HG03103 (cell line): ENCODE measurements around the gene DOCK10.
A peak's percentile ranks its signal among the peaks of the same experiment; 100 is the strongest.

ENCODE experiments used
- ATAC-seq: cut with Tn5 transposase; IDR thresholded peaks from one replicate; pipeline ENCODE4 v1.9.1; 2021; ENCODE audit warnings: low read depth; ENCODE audit not compliant: unreplicated experiment

Gene DOCK10

DNA sequence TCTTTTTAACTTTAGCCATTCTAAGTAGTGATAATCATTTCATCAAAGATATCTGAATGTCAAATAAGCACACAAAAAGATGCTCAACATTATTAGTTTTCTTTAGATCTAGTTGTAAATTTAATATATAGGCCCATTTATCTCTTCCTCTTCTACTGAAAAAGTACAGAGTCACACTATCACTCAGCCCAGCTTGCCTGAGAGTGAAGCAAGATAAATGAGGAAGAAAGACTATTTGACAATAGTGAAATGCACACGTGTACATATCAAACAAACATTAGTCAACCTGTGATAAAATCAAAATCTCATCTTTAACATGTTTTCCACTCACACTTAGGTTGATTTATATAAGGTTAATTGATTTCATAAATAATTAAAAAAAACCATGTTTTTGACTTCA lies 242.6 kb downstream of the DOCK10 start:
- ATAC-seq, result no peak

DNA sequence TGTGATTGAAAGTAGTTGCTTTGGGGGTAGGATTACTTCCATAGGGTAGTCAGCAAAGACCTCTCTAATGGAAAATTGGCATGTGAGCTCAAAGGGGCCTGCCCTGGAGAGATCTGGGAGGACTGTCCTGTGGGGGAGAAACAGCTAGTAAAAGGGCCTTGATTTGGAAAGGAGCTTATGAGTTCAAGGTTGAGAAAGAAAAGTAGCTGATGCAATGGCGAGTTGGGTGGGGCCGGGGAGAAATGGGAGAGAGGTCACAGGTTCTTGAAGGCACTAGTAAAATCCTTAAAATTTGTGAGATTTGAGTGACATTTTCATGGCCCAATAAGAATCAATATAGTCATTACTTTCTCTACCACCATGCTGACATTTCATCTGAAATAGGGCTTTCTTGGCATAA lies 244.1 kb downstream of the DOCK10 start:
- no peak for ATAC-seq

DNA sequence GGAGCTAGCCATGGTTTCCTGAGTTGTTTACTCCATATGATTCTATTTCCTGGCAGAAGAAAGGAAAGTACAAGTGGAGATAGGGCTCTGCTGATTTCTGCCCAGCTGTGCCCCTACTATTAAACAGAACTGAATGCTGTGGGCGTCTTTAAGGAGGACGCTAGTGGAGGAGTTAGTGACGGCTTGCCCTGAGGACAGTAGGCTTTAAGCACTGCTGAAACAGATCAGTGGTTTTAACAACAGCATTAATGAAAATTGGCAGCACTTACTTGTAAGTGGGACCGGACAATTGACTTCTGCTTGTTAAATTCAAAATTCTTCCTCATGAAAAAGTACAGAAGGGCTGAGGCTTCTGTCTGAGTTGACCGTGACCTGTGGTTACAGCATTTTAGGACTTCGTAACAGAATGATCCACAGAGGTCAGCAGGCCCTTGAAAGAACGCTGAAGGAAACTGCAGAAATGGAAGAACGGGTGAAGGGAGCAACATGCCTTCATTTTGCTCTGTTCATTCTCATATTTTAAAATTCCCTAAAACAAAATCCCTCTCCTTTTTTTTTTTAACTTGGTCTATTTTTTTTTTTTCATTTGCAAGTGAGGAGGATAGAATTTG lies 245.5 kb downstream of the DOCK10 start:
- no peak for ATAC-seq

DNA sequence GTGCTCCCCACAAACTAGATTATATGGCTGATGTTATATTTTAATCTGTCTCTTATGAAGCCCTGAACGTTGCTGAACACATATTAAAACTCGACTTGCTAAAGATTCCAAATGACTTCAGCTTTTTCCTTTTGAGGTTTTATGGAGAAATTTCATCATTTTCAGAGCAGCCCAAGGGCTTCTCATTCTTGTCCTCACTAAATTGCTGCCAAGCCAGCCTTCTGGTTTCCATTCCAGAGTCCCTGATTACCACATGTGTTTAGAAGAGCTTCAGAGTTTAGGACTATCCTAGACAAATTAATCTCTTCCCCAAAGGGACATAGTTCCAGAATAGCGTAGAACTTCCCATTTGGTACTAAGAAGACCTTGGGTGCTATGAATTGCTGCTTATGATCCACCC lies 248.3 kb downstream of the DOCK10 start:
- no peak for ATAC-seq

DNA sequence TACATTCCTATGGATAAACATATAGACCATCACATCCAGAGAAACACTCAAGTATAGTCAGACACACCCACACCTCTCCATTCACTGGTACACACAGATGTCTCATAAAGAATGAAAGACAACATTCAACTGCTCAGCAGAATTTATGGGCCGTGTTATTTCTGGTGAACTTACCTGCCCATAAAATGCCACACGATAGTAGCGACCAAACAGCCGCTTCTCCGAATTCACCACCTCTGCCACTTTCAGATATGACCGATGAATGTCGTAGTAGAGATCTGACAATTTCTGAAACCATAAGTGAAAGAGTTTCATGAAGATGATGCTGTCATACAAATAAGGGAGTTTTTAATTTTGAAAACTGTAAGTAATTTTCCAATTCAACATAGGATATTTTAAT lies 255.4 kb downstream of the DOCK10 start:
- ATAC-seq, result no peak

DNA sequence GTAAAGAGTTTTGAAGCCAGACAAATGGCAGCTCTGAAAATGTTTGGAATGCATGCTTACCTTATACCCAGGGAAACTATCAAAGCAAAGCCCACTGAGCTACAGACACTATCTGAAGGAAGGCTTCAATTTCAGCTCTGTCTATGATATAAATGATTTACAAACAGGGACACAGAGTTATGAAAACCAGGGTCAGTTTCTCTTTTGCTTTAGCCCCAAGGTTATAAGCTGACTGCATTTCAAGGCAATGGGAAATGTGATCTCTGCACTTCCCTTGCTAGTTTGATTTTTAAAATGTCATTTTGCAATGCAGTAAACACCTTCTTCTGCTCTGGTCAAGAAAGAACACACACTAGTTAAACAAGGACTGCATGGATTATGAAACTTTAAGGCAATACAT lies 260.9 kb downstream of the DOCK10 start:
- ATAC-seq, result no peak

DNA sequence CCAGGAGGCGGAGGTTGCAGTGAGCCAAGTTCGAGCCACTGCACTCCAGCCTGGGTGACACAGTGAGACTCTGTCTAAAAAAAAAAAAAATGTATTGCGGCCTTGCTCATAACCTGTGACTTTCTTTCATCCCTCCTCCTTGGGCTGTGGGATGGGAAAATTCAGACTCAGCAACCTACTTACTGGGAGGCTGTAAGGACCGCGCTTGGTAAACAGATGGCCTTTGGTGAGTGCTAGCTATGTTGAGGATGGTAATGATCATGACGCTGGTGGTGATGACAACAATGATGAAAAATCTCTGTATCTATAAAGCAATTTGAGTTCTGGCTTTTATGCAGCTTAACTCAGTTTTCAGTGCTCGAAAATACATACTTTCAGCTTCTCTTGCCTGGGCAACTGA lies 261.4 kb downstream of the DOCK10 start:
- ATAC-seq, result no peak

DNA sequence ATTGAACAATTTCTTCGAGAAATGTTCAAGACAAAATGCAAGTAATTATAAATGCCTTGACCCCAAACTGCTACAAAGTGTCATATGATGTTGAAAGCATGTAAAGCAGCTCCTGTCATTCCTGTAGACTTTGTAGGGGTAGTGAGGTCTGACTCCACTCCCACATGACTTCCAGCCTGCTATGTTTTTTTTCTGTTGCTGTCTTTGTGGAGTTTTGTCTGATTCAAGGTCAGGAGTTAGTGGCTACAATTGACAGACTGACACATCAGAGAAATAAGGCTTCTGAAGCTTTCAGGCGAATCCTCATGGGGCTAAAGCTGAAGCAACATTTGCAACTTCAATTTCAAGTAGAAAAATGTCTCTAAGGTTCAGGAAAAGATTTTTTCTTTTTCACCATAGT lies 262.2 kb downstream of the DOCK10 start:
- ATAC-seq, result no peak

DNA sequence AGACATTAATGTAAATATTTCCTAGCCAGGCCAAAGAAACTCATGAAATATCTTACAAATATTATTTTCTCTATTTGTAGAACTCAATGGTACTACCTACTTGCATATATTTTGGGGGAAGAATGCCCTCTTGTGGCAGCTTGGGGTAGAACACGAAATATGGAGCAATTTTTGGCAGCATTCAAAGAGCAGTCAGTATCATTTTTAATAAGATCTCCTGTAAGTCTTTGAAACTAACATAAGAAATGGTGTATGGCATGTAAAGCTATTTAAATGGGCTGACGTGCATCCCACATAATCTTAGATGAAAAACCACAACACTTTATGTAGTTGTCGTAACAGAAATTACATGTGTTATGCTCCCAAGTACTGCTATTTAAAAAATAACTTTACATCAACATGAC lies 263.8 kb downstream of the DOCK10 start:
- peak; percentile 64 for ATAC-seq

DNA sequence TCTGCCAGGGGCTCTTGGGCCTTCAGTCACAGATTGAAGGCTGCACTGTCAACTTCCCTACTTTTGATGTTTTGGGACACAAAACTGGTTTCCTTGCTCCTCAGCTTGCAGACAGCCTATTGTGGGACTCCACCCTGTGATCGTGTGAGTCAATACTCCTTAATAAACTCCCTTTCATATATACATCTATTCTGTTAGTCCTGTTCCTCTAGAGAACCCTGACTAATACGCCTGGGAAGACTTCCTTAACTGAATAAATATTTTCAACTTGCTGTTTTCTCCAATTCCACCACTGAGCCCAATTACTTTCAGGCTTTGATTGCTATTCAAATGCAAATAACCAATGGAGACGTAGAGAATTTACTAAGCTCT lies 264.7 kb downstream of the DOCK10 start:
- no peak for ATAC-seq

DNA sequence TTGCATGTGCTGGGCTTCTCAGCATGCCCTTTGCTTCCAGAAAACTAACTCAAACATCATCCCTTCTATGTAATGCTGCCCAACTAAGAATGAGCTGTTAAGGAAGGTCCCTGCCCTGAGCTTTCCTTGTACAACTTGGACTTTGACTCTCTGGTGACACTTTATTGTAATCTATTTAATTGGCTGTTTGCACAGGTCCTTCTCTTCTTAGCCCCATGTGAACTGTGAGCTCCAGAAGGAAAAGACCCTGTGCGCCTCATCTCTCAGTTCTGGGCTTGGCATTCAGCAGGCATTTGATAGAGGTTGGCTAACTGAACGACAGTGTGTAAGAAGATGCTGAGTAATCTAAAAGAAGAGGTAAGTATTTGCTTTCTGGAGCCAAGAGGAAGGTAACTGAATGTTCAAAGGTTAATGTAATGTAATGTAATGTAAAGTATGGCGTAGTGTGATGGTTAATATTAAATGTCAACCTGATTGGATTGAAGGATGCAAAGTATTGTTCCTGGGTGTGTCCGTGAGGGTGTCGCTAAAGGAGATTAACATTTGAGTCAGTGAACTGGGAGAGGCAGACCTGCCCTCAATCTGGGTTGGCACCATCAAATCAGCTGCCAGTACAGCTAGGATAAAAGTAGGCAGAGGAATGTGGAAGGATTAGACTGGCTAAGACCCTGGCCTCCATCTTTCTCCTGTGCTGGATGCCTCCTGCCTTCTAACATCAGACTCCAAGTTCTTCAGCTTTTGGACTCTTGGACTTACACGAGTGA lies 265.3 kb downstream of the DOCK10 start:
- no peak for ATAC-seq

DNA sequence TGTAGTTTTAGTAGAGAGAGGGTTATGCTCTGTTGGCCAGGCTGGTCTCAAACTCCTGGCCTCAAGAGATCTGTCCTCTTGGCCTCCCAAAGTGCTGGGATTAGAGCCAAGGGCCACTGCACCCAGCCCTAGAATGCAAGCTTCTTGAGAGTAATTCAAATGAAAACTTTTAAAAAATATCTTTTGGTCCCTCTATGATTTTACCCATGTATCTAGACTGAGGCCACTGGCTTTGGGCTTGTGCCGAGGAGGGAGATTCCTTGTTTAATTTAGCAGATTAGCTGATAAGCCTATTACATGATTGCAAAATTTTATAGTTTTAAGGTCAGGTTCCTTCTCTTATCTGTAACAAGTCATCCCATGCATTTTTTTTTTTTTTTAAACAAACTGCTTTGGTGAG lies 266.6 kb downstream of the DOCK10 start:
- ATAC-seq, result no peak

DNA sequence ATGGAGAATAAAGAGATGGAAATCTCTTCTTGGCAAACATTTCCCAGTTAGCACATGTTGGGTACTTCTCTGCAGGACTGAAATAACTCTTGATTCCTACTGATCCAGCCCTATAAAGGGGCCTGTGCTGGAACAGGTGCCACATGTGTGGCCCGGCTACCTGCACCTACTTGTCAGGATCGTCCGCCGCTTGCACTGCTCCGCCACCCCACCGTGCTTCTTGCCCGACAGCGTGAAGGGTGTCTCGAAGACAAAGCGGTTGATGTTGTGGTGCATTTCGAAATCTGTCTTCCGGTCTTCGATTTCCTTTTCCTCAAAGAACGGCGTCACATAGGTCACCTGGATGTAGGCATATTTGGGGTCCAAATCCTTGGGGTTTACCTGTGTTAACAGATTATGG lies 267.5 kb downstream of the DOCK10 start:
- no peak for ATAC-seq

DNA sequence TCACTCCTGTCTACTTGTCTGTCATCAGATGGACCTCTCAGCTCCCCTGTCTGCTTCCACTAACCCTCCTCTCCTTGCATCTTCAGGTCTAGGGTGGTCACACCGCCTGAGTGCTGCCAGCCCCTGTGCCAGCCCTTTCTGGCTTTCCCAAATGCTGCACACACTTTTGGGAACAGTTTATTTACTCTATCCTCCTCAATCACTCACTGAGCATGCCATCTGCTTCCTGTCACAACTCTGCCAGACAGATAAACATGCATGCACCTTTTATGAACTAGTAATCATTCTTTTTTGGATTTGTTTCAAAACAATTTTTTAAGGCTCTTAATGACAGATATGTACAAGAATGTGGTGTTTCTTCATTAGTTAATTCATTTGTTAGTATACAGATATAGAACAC lies 269.8 kb downstream of the DOCK10 start:
- no peak for ATAC-seq

DNA sequence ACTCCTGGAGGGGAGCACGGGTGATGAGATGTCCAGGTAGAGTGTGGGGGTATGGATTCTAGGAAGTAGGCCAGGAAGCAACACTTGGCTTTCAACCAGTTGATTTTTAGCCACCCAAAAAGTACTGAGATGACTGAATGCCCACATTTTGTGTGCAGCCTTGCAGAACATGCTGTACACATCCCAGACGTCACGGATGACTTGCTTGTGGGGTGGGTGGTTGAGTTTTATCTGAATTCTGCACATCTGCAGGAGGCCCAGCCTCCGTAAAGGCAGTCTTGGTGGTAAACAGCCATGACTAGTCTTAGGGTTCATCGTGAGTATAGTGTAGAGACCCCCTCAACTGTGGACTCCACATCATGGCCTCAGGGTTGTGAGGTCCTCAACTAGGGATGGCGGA lies 272.8 kb downstream of the DOCK10 start:
- ATAC-seq, result no peak

DNA sequence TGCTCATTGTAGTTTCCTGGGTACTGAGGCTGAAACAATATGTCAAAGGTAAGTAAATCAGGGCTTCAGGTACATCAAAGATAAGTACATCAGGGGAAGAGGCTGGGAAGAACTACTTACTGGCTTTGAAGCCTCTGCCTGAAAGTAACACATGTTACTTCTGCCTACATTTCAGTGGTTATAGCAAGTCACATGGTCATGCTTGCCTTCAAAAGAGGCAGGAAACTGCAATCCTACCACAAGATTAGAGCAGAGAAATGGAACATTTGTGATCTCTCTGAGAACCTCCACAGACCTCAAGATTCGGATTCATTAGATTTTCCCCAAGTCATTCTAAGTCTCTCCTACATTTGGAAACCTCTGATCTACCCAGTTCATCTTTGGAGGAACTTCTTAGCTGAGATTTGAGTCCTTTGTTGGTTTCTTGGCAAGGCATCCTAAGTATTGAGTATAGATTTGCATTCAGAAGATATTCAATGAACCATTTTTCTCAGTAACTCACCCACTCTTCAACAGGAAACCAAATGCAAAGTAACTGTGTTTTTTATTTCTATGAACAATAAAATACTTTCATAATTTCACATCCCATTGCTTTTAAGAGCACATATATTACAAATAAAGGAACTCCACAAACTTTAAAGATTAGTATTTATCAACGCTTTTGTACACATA lies 277.6 kb downstream of the DOCK10 start:
- ATAC-seq, result peak; percentile 80

DNA sequence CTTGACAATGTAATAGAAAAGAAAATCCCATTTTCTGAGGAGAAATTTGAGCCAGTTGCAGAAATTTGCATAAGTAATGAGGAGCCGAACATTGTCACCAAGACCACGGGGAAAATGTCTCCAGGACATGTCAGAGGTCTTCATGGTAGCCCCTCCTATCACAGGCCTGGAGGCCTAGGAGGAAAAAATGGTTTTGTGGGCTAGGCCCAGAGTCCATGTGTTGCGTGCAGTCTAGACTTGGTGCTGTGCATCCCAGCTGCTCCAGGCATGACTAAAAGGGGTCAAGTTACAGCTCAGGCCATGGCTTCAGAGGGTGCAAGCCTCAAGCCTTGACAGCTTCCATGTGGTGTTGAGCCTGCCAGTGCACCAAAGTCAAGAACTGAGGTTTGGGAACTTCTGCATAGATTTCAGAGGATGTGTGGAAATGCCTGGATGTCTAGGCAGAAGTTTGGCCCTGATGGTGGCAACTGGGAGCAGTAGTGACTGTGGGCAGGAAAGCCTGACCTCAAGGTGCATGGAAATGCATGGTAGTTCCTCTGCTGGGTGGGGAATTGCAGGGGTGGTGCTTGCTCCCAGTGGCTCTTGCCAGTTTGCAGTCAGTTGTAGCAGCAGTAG lies 284.2 kb downstream of the DOCK10 start:
- no peak for ATAC-seq

DNA sequence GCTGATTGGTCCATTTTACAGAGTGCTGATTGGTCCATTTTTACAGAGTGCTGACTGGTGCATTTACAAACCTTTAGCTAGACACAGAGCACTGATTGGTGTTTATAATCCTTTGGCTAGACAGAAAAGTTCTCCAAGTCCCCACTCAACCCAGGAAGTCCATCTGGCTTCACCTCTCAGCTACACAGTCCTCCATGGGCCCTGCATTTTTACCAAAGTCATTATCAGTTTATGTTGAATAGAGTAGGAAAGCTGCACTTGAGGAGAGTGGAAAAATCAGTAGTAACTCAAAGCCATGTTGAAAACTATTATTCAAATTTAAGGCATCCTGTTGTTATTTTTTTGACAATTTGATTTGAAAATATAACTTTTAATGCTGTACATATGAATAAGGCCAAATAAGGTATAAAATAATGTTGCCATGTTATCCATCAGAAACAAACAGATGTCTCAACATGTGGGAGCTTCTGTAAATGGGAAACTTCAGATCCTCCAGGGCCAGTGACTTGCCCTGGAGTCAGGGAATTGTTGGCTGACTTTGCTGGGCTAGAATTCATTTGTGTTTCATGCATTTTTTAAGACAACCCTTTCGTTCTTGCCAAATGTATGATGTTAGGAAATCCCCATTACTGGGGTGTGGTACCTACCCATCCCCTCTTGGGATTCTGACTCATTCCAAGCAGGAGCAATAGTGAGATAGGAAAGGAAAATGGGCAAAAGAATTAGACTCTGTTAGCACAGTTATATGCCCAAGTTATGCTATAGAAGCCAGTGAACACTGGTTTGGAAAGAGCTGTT lies 288.3 kb downstream of the DOCK10 start:
- no peak for ATAC-seq

DNA sequence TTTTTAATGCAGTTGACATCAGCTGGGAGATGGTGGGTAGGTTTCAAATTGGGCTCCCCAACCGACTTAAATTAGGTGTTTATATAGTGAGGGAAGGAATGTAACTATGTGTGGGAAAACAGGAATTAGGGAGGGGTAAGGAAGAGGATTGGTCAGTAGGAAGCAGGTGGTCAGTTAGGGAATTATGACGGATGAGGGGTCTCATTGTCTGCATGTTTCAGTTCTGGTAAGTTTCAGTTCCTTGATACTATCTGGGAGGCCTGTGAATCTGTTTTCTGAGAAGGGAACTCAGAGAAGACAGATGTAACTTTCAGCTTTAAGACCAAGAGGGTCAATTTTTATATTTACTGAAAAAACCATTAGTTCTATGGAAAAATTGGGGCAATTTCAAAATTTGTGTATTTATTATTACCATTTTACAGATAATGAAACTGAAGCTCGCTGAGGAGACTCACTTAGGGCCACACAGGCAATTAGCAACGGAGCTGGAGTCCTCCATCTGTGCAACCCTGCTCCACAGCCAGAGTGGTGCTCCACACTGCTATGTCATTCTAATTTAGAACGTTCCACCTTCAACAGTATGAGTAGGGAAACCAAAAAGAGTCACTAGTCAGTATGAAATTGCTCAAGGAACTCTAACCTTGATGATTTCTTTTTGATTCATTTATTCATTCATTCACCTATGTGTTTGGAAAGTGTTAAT lies 290.1 kb downstream of the DOCK10 start:
- ATAC-seq, result peak; percentile 75

DNA sequence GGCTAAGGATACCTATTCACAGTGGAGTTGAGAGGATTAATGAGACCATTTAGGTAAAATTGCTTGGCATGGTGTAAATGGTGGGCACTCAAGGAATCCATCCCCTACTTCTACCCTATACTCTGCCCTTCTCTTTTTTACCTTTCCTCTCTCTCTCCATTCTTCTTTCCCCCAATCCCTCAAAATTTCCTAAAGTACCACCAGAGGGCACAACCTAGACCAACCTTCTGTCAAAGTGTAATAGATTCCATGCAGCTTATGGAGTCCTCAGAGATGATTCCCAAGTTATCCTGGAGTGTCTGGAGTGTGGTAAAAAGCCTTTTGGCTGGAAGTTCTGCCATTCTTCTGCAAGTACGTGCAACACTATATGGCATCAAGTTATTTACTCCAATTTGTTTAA lies 293.1 kb downstream of the DOCK10 start:
- ATAC-seq, result no peak
